Activated naive CD8-positive, alpha-beta T cell treated with anti-CD3 and anti-CD28 coated beads for 36 hours (primary cell): Measurements from ENCODE around the gene TYW5. TPM values are rescaled to one million over a fixed set of nuclear protein-coding genes. Genes with fewer than 3 reads are reported as not detected.

Experiments
- DNase-seq: peaks from one replicate; pipeline ENCODE4 v3.0.0; 2021
- H3K27ac Mint-ChIP-seq: one replicate; pipeline ENCODE4 v1.8.0; 2022; ENCODE audit warnings: mild to moderate bottlenecking, moderate library complexity, mixed read lengths
- H3K27me3 Mint-ChIP-seq: one replicate; pipeline ENCODE4 v1.8.0; 2022; ENCODE audit warnings: mild to moderate bottlenecking, mixed read lengths
- H3K36me3 Mint-ChIP-seq: one replicate; pipeline ENCODE4 v1.8.0; 2021; ENCODE audit warnings: mild to moderate bottlenecking, mixed read lengths
- H3K4me1 Mint-ChIP-seq: one replicate; pipeline ENCODE4 v1.8.0; 2021; ENCODE audit warnings: mixed read lengths
- H3K4me3 Mint-ChIP-seq: one replicate; pipeline ENCODE4 v1.8.0; 2022; ENCODE audit warnings: mild to moderate bottlenecking, moderate library complexity, mixed read lengths
- H3K9me3 Mint-ChIP-seq: one replicate; pipeline ENCODE4 v1.8.0; 2022; ENCODE audit warnings: mixed read lengths
- total RNA-seq, 2 experiments: library from RNA; stranded (reverse); gene quantifications; one replicate each; pipeline ENCODE4 v1.2.3, GENCODE V29; 2021

The TYW5 gene
- total RNA-seq, 2 experiments from 2014 or later: 10.1 TPM

GRCh38 chr2:199951023-199951422, 4.3 kb downstream of the TYW5 start:
- Mint-ChIP-seq H3K27me3 (no peaks in the 10 kb centered on the region), H3K4me1 (peaks cover 21% of the 10 kb centered on the region), H3K36me3 (peaks cover 9% of the 10 kb centered on the region), H3K27ac (no peak overlapping the region), H3K9me3 (no peaks in the 10 kb centered on the region), H3K4me3 (no peak overlapping the region)
- DNase-seq: no peak

- Mint-ChIP-seq H3K36me3 (peaks cover 9% of the 10 kb centered on the region), H3K4me3 (no peak overlapping the region)
- no peak for DNase-seq
Observed at GRCh38 chr2:199950396-199950795, 4.9 kb downstream of the TYW5 start.

DNA sequence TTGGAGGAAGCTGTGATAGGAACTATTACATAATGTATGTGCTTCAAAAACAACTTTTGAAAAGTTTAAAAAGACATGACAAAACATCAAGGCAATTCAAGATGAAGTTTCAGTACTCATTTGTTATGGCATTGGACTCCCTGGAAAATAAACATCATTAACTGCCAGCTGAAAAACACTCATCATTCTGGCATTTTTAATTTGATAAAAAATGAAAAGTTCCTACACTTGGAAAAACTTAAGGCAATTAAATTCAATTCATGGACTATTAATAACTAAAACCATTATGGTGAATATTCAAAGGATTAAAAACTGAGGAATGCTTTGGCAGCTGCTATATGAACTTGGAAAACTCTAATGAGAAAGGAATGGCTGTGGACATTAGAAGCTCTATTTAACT, 8.5 kb downstream of the TYW5 start:
- peaks cover 12% of the 10 kb centered on the region for H3K4me1 Mint-ChIP-seq

More at GRCh38 chr2:199950396-199950795, 4.9 kb downstream of the TYW5 start:
- Mint-ChIP-seq H3K4me1 (peaks cover 21% of the 10 kb centered on the region), H3K27ac (no peak overlapping the region), H3K27me3 (no peaks in the 10 kb centered on the region), H3K9me3 (no peaks in the 10 kb centered on the region)

GRCh38 chr2:199946196-199946595, 9.1 kb downstream of the TYW5 start:
- H3K27ac Mint-ChIP-seq: no peak overlapping the region
- H3K36me3 Mint-ChIP-seq: peaks cover 9% of the 10 kb centered on the region
- H3K9me3 Mint-ChIP-seq: no peaks in the 10 kb centered on the region
- no peak overlapping the region for H3K4me3 Mint-ChIP-seq
- DNase-seq: no peak
- H3K4me1 Mint-ChIP-seq: peaks cover 10% of the 10 kb centered on the region
- no peaks in the 10 kb centered on the region for H3K27me3 Mint-ChIP-seq

More for the DNA sequence above, 8.5 kb downstream of the TYW5 start:
- H3K27ac Mint-ChIP-seq: no peak overlapping the region
- H3K27me3 Mint-ChIP-seq: no peaks in the 10 kb centered on the region
- H3K36me3 Mint-ChIP-seq: peaks cover 11% of the 10 kb centered on the region
- no peak overlapping the region for H3K4me3 Mint-ChIP-seq
- no peaks in the 10 kb centered on the region for H3K9me3 Mint-ChIP-seq
- no peak for DNase-seq

DNA sequence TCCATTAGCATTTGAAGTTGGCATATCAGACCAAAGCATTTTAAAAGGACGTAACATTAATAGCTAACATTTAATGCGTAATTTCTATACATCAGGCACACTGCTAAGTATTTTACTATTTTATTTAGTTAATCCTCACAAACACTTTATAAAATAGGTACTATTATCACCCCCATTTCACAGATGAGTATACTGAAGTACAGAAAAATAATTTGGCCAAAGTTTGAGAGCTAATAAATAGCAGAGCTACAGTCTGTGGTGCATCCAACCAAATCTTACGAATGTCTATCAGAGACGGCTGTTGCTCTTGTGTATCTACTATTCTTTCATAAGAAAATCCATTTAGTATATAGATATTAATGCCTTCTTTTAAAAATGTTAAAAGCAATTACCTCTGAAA, 11.9 kb downstream of the TYW5 start:
- DNase-seq: no peak
- Mint-ChIP-seq H3K36me3 (peaks cover 13% of the 10 kb centered on the region), H3K27me3 (no peaks in the 10 kb centered on the region), H3K4me3 (no peak overlapping the region), H3K9me3 (no peaks in the 10 kb centered on the region), H3K4me1 (peaks cover 10% of the 10 kb centered on the region), H3K27ac (no peak overlapping the region)

DNA sequence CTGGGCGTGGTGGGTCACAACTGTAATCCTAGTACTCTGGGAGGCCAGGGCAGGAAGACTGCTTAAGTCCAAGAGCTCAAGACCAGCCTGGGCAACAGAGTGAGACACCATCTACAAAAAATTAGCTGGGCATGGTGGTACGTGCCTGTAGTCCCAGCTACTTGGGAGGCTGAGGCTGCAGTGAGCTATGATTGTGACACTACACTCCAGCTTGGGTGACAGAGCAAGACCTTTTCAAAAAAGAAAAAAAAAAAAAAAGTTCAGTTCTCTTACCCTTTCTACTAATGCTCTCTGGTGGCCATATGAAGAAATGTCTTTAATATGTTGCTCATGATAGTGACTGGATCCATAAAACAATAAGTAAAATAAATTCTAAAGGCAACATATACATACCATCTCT, 14.9 kb downstream of the TYW5 start:
- no peaks in the 10 kb centered on the region for H3K27me3 Mint-ChIP-seq
- peaks cover 12% of the 10 kb centered on the region for H3K36me3 Mint-ChIP-seq
- H3K4me1 Mint-ChIP-seq: peaks cover 9% of the 10 kb centered on the region
- no peak for DNase-seq
- H3K27ac Mint-ChIP-seq: no peak overlapping the region
- no peak overlapping the region for H3K4me3 Mint-ChIP-seq
- no peaks in the 10 kb centered on the region for H3K9me3 Mint-ChIP-seq

DNA sequence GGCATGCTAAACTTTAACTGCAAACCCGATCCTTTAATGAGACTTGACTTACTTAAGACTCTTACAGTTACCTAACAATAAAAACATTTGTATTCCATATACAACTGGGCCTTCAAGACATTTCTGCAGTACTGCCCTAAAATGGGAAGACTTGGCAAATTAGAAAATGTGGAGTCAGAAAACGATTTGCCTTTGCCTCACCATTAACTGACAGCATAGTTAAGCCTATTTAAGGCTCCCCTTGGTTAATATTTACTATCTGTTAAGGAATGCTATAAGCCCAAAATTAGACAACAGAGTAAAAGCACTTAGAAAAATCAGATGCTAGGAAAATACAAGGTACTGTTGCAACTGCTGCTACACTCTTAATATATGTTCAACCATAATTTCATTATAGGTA, 18.7 kb downstream of the TYW5 start:
- no peak overlapping the region for H3K4me3 Mint-ChIP-seq
- peaks cover 8% of the 10 kb centered on the region for H3K36me3 Mint-ChIP-seq
- DNase-seq: no peak
- no peak overlapping the region for H3K27ac Mint-ChIP-seq
- peaks cover 4% of the 10 kb centered on the region for H3K4me1 Mint-ChIP-seq
- H3K27me3 Mint-ChIP-seq: no peaks in the 10 kb centered on the region
- no peaks in the 10 kb centered on the region for H3K9me3 Mint-ChIP-seq

DNA sequence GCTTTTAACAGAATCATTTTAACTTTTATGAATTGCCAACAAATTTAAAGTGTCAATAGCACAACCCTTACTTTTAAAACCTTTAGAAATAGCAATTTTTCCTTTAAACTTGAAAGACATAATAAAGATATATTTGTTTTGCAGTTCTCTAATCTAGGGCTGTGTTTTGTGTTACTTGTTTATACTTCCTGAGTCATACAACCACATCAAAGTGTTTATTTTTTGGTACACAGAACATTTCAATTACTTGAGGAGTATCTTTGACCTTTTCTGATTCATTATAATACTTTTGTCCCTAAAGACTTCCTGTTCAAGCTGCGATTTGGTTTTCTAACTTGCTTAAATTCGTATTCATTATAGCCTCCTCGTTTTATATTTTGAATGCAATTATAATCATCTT, 21.8 kb downstream of the TYW5 start:
- Mint-ChIP-seq H3K27me3 (no peaks in the 10 kb centered on the region), H3K9me3 (no peaks in the 10 kb centered on the region), H3K27ac (no peak overlapping the region), H3K4me3 (no peak overlapping the region), H3K4me1 (peaks cover 2% of the 10 kb centered on the region), H3K36me3 (peaks cover 8% of the 10 kb centered on the region)
- no peak for DNase-seq

DNA sequence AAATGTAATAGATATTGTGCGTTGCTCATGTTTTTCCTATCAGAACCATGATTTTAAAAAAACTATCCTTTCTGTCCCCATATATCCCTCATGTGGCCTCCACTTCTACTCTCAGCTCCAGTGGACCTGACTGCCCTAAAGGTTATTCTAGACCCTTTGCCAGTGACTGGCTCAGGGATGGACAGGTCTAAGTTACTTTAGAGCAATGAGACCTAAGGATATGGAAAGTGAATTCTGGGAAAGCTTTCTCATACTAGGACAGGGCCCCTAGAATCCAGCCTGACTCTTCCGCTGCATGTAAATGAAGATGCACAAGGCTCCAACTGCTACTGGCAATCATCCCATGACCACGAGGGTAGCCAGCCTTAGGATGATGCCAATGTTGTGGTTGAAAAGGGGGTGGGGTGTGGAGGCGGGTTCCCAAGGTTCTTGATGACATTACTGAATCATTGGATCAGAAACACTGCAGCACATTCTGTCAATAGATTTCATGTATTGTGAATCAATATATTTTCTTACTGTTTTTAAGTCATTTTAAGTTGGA, 22.9 kb downstream of the TYW5 start:
- H3K27me3 Mint-ChIP-seq: no peaks in the 10 kb centered on the region
- no peak overlapping the region for H3K4me3 Mint-ChIP-seq
- peaks cover 3% of the 10 kb centered on the region for H3K4me1 Mint-ChIP-seq
- DNase-seq: no peak
- peak overlapping the region; percentile 21 for H3K27ac Mint-ChIP-seq
- H3K36me3 Mint-ChIP-seq: peaks cover 9% of the 10 kb centered on the region
- no peaks in the 10 kb centered on the region for H3K9me3 Mint-ChIP-seq

DNA sequence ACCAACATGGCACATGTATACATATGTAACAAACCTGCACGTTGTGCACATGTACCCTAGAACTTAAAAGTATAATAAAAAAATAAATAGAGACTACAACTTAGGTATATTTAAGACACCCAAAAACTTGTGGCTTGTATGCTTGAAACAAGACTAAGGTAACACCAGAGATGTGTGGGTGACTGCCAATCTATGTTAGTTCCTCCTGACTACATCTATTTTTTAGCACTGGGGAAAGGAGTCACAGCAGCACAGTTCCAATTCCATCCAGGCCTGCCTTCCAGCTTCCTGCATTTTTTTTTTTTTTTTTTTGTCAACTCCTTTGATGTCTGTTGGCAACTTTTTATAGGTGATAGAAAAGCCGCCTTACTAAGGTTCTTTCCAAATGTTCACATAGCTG, 26.0 kb downstream of the TYW5 start:
- Mint-ChIP-seq H3K4me1 (peaks cover 8% of the 10 kb centered on the region), H3K4me3 (no peak overlapping the region), H3K36me3 (peaks cover 12% of the 10 kb centered on the region), H3K27me3 (no peaks in the 10 kb centered on the region), H3K27ac (no peak overlapping the region), H3K9me3 (no peaks in the 10 kb centered on the region)
- no peak for DNase-seq

DNA sequence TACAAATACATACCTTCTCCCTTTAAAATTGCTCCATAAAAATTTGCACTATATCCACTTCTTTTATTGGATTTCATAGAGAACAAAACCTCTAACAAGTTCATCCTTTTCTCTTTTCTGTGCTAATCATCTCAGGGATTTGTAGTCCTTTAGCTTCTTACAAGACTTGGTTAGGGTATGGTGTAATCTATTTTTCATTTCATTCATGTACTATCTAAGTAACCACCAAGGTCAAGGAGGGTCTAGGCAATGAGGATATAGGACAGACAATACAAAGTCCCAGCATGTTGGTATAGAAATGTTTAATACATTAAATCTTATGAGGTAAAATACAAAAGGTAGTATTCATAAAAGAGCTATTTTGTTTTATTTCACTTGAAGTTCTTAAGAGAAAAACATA, 26.7 kb downstream of the TYW5 start:
- no peak overlapping the region for H3K4me3 Mint-ChIP-seq
- H3K36me3 Mint-ChIP-seq: peaks cover 12% of the 10 kb centered on the region
- DNase-seq: no peak
- peaks cover 14% of the 10 kb centered on the region for H3K4me1 Mint-ChIP-seq
- H3K9me3 Mint-ChIP-seq: no peaks in the 10 kb centered on the region
- no peak overlapping the region for H3K27ac Mint-ChIP-seq
- no peaks in the 10 kb centered on the region for H3K27me3 Mint-ChIP-seq

DNA sequence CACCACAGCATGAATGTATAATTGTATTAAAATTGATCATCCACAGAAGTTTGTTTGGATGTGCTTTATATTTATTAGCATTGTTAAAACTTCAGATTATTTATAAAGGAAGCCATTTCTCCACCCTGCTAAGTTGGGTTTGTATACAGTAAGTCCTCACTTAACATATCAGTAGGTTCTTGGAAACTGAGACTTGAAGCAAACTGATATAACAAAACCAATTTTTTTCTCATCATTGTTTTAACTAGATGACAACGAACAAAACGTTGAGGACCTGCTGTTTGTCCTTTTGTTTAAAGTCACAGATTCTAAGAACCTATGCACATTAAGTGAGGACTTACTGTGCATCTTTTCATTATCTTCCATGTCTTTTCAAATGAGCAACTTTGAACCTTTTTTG, 27.1 kb downstream of the TYW5 start:
- H3K9me3 Mint-ChIP-seq: no peaks in the 10 kb centered on the region
- H3K27ac Mint-ChIP-seq: no peak overlapping the region
- DNase-seq: no peak
- no peaks in the 10 kb centered on the region for H3K27me3 Mint-ChIP-seq
- H3K4me1 Mint-ChIP-seq: peaks cover 15% of the 10 kb centered on the region
- H3K36me3 Mint-ChIP-seq: peaks cover 12% of the 10 kb centered on the region
- no peak overlapping the region for H3K4me3 Mint-ChIP-seq

DNA sequence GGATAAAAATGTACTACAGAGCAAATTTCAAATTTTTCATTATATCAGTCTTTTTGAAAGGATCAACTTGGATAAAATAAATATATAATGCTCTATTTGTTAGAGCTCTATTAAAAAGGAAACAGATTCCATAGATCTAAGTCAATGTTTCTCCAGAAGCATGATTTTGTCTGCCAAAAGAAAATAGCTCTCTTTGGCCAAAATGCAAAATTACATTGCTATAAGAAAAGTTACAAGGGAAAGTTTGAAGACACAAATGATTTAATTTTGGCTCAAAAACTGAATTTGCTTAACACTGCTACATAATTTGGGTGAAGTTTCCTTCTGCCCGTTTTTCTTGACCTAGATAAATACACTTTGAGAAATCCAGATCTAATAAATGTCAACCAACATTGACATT, 28.5 kb downstream of the TYW5 start:
- no peak for DNase-seq
- no peaks in the 10 kb centered on the region for H3K27me3 Mint-ChIP-seq
- peaks cover 16% of the 10 kb centered on the region for H3K36me3 Mint-ChIP-seq
- peaks cover 18% of the 10 kb centered on the region for H3K4me1 Mint-ChIP-seq
- H3K4me3 Mint-ChIP-seq: no peak overlapping the region
- no peak overlapping the region for H3K27ac Mint-ChIP-seq
- no peaks in the 10 kb centered on the region for H3K9me3 Mint-ChIP-seq

GRCh38 chr2:199923924-199924323, 31.4 kb downstream of the TYW5 start:
- peaks cover 21% of the 10 kb centered on the region for H3K4me1 Mint-ChIP-seq

DNA sequence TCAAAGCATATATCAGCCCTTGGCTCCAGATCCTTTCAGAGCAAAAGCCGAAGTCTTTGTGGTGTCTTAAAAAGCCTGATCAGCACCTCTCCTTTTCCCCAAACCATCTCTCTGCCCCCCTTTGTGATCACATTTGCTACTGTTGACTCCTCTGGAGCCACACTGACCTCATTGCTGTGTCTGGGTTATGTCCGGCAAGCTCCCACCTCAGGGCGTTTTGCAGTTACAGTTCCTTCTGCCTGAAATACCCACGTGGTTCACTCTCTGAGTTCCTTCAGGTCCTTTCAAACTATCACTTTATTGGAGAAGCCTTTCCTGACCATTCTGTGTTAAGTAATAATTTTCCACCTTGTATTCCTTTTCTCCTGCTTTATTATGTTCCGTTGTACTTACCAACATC, 32.4 kb downstream of the TYW5 start:
- H3K4me3 Mint-ChIP-seq: no peak overlapping the region
- H3K27ac Mint-ChIP-seq: no peak overlapping the region
- DNase-seq: no peak
- peaks cover 29% of the 10 kb centered on the region for H3K36me3 Mint-ChIP-seq
- no peaks in the 10 kb centered on the region for H3K9me3 Mint-ChIP-seq
- H3K4me1 Mint-ChIP-seq: peaks cover 18% of the 10 kb centered on the region
- H3K27me3 Mint-ChIP-seq: no peaks in the 10 kb centered on the region

More at GRCh38 chr2:199923924-199924323, 31.4 kb downstream of the TYW5 start:
- H3K4me3 Mint-ChIP-seq: no peak overlapping the region
- no peaks in the 10 kb centered on the region for H3K9me3 Mint-ChIP-seq
- H3K27me3 Mint-ChIP-seq: no peaks in the 10 kb centered on the region
- DNase-seq: no peak
- H3K36me3 Mint-ChIP-seq: peaks cover 25% of the 10 kb centered on the region
- no peak overlapping the region for H3K27ac Mint-ChIP-seq

- H3K27ac Mint-ChIP-seq: no peak overlapping the region
- peaks cover 54% of the 10 kb centered on the region for H3K36me3 Mint-ChIP-seq
- H3K27me3 Mint-ChIP-seq: no peaks in the 10 kb centered on the region
- no peak for DNase-seq
- no peak overlapping the region for H3K4me3 Mint-ChIP-seq
- H3K4me1 Mint-ChIP-seq: peaks cover 30% of the 10 kb centered on the region
- peaks cover 14% of the 10 kb centered on the region for H3K9me3 Mint-ChIP-seq
Observed at GRCh38 chr2:199916980-199917379, 38.3 kb downstream of the TYW5 start.
